NCI-H2107 treated with DMSO at 0.1 percent for 48 hours (cell line): Measurements from ENCODE around the gene RNF103.
"Not testable (repeated sequence)": the region's sequence is repeated elsewhere in the genome, so short reads cannot be mapped to it uniquely, and the experiment has no call there.

Source experiments
- DNase-seq: peaks from one replicate; lab custom pipeline; 2025; ENCODE audit not compliant: unreplicated experiment; lab: John Stamatoyannopoulos, UW

Gene RNF103

DNA sequence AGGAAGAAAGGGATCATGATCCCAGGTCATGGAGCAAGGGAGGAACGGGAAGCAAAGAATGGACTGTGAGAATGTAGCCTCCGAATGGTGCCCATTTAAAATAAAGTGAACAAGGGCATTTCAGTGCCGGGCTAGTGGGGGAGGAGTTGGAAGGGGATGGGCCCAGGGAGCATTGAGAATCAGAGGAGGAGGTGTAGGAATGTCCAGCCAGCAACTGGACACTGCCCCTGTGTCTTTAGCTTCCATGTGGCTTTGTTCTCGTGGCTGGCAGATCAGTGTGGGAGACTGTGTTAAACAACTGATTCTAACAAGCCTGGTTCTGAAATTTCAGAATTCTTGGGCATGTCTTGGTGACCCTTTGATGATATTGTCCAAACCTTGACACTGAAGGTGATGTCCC, 1.4 kb upstream of the RNF103 start:
- no peak for DNase-seq

DNA sequence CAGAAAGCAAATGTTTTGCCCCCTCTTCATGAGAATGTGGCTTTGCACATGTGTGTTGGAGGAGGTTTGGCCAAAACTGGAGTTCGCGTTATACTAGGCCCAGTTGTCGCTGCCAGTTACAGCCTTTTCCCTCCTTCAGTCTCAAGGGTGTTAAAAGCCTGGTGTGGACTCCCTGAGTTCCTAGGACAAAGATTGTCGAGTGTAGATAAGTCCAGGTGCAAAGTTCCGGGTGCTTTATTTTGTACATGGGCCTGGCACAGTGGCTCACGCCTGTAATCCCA, 542 bp upstream of the RNF103 start:
- no peak for DNase-seq

DNA sequence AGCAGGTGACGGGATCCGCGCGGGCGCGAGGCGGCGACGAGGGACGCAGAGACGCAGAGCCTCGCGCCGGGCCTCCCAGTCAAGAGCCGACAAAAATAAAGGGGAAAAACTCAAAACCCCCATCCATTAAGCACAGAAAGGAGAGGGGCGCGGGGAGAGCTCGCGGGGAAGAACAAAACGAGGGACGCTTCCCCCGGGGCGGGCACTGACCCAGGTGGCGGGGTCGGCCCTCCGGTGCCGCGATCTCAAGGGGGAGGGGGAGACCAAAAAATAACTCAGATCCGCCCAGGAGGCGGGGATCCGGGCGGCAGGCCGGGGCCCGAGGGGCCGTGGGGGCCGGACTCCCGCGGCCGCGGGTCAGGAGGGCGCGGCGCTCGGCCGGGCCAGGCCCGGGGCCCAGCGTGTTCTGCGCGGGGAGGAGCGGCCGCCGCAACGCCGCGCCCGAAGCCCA, 597 bp downstream of the RNF103 start:
- DNase-seq, result no peak

DNA sequence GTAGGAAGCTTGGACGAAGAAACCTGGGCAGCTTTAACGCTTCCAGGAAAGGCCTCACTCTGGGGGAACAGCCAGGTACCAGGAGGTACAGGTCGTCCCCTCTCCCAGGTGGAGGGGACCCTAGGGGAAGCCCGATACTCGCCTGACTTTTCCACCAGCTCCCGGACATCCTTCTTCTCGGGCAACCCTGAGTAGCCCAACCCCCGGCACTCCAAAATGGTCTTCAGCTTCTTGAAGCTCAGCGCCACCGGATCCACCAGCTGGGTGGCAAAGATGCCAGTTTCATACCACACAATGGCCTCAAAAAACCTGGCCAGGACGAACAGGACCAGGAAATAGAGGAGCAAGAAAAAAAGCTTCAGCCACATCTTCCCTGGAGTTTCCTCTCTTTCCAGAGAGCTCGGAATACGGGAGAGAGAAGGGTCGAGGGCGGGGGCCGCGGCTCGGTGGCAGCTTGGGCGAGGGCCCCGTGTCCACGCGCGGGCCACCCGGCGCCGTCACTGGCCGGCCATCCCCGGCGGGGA, 1.1 kb downstream of the RNF103 start:
- no peak for DNase-seq

DNA sequence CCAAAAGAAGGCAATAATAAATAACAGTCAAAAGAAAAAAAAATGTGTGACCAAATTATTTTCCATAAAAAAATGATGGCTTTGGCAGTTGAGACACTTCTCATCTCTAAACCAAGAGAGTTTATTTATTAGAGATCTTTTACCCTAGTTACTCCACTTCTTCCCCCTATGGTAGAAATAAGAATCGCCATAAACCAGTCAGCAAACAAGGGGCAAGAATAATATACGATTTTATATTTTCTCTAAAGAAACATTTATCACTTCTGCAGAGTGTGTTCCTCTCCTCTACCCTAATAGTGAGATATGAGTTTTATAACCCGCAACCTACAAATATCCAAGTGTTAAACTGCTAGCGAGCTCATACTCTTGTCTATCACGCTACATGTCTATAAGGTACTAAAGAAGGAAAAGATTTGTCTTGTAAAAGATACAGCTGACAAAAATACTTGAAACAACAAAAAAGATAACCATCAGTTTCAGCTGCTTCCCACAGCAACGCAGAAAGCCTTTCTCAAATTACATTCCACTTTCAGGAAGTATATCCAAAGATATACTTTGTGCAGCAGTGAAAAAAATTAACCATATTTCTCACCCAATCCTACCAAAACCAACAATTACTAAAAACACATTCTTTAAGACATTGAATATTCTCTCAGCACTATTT, 2.3 kb downstream of the RNF103 start:
- no peak for DNase-seq

DNA sequence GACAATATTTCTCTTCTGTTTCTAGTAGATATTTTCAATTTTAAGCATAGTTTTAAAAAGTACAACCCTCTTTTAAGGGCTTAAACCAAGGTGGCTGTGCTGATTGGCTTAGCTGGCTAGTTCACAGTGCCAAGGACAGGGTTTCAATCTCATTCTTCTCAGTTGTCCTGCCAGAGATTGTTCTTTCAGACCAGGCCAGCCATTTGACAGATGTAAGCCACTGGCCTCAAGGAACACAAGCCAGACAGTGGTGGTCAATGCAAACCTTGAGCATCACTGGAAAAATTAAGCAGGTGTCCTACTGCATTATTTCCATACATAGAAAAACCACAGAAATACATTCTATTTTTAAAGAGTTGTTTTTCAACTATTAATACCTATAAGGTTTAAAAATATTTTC, 5.9 kb downstream of the RNF103 start:
- no peak for DNase-seq

DNA sequence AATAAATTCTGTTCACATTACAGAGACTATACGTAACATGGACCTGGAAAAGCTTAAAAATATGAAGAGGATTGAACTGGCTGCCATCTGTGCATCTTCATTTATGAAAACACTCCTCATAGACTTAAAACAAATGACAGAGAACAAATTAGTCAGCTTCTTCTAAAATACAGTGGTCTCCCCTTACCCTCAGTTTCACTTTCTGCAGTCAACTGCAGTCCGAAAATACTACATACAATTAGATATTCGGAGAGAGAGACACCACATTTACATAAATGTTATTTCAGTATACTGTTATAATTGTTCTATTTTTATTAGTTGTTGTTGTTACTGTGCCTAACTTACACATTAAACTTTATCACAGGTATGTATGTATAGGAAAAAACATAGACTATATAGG, 6.5 kb downstream of the RNF103 start:
- DNase-seq, result no peak

DNA sequence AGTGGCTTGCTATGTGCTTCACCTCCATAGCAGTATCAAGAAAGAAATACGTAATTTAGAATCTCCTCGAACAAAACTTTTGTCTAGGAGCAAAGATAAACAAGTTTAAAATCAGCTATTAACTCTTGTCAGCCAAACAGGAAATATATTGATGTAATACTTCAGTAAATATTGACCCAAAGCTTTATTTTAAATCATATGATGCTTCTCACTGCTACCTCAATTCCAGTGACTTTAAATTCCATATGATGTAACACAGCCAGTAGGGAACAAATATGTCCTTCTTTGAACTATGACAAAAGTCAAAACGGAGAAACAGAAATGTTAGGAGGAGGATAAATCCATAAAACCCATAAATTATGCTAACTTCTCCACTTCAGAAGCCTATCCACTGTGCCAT, 7.2 kb downstream of the RNF103 start:
- no peak for DNase-seq

DNA sequence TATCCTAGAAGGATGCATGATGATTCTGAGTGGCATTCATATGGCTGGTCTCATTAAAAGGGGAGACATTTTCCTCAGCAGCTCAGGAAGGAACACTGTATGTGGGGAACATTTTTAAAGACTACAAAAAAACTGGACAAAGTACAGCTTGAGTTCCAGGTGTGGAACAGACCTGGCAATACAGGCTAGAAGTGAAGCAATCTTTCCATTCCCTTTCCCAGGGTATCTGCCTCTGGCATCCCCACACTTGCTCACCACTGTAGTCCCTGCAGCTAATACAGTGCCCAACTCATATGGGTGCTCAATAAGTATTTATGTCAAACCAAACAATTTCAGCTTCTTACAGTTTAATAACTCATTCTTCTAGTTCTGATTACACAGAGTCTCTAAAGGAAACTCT, 8.1 kb downstream of the RNF103 start:
- no peak for DNase-seq

DNA sequence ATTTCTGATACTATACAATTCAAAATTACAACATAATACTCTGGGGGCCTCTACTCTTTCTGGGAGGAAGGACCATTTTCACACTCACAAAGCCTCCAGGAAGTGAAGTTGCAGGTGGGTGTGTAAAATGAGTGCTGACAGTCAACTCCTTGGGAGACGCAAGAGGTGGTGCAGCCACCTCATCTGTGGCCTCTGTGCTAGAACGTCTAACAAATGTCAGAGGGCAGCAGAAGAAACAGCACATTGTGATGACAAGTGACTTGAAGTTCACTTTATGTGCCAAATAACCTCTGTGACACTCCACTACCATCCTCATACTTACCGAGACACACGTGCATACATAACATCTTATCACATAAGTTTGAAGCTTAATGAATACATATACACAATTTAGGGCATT, 10.2 kb downstream of the RNF103 start:
- no peak for DNase-seq

DNA sequence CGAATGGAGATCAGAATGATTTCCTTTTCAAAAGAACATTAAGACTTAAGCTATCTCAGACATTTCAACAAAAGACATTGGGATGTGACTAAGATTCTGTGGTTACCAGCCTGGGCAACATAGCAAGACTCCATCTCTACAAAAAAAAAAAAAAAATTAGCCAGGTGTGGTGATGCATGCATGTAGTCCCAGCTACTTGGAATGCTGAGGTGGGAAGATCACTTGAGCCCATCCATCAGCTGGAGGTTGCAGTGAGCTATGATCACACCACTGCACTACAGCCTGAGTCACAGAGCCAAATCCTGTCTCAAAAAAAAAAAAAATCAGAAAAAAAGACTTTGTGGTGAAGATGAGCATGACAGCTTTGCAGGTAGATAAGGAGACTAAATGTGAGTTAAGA, 12.8 kb downstream of the RNF103 start:
- no peak for DNase-seq

DNA sequence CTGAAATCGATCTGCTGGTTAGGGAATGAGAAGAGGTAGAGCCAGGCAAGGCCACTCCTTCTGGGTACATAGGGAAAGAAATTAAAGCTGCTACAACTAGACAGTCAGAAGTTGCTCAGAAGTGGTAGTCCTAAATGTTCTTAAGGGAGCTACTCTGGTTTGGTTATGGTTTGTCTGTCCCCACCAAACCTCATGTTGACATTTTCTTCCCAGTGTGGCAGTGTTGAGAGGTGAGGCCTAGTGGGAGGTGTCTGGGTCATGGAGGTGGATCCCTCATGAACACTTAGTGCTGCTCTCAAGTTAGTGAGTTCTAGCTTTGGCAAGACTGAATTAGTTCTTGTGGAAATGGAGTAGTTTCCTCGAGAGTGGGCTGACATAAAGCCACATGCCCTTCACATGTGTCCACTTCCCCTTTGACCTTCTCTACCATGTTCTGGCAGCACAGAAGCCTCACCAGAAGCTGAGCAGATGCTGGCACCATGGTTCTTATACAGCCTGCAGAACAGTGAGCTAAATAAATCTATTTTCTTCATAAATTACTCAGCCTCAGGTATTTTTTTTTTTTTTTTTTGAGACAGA, 14.7 kb downstream of the RNF103 start:
- DNase-seq, result no peak

DNA sequence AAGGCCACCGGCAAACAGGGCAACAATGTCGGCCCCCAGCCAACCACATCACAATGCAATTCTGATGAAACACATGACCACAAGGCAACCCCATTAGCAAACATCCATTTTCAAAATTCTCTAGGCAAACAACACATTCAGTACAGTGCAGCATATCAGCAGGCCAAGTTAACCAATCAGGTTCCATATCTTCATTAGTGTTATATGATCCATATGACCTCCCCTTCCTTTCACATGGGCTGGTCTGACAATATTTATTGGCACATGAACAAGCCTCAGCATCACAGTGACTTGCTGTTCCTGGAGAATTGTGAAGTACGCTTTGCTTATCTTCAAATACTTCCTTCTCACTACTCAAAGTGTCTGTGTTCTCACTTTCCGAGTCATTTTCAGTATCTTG, 19.8 kb downstream of the RNF103 start:
- peak; percentile 6 for DNase-seq

DNA sequence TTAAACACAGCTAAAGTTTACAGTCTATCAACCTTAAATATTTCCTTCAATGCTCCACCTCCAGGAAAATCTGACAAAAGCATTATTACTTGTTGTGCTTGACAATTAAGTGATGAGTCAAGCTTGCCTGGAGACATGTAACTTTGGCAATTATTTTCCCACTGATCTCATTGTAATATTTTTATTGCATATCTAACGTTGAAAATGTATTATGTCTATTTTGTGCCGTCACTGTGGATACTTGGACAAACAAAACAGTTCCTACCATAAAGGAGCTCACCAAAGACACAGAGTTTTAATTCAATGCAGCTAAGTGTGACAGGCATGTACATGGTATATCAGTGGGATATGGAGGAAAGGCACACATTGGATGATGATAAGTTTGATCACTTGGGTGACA, 24.7 kb downstream of the RNF103 start:
- no peak for DNase-seq

DNA sequence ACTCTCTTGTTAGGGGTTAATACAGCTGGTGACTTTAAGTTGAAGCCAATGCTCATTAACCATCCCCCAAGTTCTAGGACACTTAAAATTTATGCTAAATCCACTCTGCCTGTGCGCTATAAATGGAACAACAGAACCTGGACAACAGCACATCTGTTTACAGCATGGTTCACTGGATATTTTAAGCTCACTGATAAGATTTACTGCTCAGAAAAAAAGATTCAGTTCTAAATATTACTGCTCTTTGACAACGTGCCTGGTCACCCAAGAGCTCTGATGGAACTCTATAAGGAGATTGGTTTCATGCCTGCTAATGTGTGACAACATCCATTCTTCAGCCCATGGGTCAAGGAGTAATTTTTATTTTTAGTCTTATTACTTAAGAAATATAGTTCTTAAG, 27.5 kb downstream of the RNF103 start:
- no peak for DNase-seq

DNA sequence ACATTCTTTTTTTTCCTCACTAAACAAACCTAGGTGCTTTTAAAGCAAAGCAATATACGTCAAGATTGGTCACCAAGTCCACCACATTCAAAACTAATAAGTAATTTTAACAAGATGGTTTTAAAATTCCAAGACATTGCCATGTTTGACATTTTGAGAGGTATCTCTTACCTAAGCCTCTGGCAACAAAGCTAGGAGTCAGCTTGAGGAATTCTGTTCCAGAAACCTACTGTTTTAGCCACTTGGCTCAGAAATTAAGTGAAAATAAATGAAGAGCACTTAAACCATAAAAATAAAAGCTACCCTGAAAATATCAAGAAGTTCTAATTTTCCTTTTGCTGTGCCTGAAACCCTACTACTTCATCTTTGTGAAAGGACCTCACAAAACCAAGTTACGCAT, 30.4 kb downstream of the RNF103 start:
- no peak for DNase-seq

DNA sequence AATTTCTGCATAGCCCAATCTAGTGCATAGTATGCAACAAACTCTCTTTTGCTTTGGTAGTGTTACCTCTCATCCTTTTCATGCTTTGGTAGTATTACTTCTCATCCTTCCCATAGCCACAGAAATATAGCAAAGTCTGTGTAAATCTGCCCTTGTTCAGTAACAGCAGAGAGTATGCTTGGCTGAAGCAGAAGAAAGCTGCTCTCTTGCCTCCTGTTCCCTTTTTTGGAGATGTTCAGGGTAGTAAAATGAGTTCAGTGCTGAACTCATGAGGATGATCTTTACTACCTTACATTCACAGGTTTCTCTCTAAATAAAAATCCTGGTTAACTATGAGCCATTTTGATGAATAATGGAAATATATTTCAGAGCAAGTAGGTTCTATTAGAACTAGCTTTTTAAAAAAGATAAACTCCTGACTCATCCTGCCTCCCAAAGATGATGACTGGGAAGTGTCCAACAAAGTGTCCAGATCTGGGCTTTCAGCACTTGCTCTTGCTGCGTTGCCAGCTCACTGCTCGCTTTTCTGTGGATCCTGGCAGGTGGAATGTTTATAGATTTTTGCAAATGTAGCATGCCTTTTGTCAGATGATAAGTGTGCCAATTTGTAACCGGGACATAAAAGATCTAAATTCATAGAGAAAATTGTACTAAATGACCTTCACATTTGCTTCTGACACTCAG, 31.0 kb downstream of the RNF103 start:
- DNase-seq, result no peak

DNA sequence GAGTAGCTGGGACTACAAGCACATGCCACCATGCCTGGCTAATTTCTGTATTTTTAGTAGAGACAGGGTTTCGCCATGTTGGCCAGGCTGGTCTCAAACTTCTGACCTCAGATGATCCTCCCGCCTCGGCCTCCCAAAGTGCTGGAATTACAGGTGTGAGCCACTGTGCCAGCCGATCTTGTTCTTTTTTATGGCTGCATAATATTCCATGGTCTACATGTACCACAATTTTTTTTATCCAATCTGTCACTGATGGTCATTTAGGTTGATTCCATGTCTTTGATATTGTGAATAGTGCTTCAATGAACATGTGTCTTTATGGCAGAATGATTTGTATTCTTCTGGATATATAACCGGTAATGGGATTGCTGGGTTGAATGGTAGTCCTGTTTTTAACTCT, 34.0 kb downstream of the RNF103 start:
- not testable (repeated sequence) for DNase-seq

DNA sequence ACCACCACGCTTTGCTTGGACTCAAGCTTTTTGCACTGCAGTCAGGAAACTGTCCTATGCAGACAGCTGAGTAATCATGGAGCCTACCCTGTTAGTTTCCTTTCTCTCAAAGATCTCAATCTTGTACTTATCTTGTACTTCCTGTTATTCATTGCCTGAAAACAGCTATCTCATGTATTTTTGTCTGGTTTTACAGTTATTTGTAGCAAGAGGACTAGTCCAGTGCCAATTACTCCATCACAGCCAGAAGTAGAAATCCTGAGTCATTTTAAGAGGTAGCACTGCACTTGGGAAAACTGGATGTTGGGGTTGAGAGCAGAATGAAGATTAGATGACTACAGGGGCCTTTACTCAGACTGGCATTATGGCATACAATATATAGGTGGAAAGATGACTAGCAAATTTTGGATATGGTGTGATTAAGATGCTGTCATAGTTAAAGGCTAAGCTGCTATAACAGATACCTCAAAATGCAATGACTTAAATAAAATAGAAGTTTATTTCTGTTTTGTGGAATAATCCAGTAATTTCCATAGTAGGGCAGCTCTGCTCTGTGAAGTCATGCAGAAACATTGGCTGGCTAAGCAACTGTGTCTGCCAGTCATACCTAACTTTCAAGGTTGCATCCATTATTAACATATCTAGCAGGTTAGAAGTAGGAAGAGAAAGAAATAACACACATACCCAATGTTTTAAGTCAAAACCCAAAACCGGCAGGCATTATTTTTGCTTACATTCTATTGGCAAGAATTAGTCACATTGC, 39.3 kb downstream of the RNF103 start:
- no peak for DNase-seq

DNA sequence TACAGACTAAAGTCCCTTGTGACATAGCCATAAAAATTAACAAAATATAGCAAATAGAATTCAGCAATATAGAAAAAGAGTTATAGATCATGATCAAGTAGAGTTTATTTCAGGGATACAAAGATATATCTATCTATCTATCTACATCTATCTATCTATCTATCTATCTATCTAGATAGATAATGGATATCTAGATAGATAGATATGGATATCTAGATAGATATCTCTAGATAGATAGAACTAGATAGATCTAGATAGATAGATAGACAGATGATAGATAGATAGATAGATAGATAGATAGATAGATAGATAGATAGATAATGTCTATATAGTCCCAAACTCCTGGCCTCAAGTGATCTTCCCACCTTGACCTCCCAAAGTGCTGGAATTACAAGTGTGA, 43.1 kb downstream of the RNF103 start:
- DNase-seq, result no peak

DNA sequence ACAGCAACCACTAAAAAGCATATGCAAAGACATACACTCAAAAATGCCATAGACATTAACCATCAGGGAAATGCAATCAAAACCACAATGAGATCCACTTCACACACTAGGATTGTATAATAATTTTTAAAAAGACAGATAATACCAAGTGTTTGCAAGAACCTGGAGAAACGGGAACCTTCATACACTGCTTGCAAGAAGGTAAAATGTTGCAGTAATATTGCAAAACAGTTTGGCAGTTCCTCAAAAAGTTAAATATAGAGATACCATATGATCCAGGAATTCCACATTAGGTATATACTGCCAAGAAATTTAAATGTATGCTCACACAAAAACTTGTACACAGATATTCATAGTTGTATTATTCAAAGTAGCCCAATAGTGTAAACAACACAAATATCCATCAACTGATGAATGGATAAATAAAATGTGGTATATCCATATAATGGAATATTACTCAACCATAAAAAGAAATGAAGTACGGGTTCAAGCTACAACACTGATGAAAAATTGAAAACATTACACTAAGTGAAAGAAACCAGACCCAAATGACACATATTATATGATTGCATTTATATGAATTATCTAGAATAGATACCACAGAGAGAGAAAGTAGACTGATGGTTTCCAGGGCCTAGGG, 45.7 kb downstream of the RNF103 start:
- no peak for DNase-seq
